Mammary epithelial cell (primary cell): Measurements from ENCODE around the gene EPB41L4A.

Experiments
- EZH2 ChIP-seq: IDR thresholded peaks from 2 replicates; pipeline ENCODE4 v1.6.1; 2012; ENCODE audit warnings: low read length, inconsistent platforms, borderline replicate concordance
- TF ChIP-seq, protein P1 (sequence below), 2 donors: IDR thresholded peaks in 1 of 2; conservative IDR thresholded peaks in 1 of 2; 2 replicates each; pipeline ENCODE4 v1.5.1; 2011 to 2012; ENCODE audit warnings: inconsistent platforms in 2 of 2, low read length in 2 of 2, mild to moderate bottlenecking in 2 of 2, control low read depth in 1 of 2, low read depth in 1 of 2; ENCODE audit not compliant: insufficient read depth in 1 of 2; ENCODE audit errors: extremely low read depth in 1 of 2

DNA sequence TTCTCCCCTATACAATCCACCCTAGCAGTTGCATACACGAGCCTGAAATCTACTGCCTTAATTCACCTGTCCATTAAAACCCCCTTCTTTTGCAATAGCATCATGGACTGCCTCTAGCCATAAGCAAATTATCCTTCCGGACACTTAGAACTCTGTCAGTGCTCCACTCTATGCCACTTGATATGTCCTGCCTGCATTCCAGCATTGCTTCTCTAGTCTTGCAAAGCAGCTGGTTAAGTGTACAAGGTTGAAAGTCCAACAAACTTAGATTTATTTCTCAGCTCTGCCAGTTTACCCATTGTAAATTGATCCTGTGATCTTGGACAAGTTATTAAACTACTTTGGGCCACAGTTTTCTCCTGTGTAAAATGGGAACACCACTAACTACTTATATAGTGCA, 197.9 kb downstream of the EPB41L4A start:
- TF ChIP-seq, protein P1, sequence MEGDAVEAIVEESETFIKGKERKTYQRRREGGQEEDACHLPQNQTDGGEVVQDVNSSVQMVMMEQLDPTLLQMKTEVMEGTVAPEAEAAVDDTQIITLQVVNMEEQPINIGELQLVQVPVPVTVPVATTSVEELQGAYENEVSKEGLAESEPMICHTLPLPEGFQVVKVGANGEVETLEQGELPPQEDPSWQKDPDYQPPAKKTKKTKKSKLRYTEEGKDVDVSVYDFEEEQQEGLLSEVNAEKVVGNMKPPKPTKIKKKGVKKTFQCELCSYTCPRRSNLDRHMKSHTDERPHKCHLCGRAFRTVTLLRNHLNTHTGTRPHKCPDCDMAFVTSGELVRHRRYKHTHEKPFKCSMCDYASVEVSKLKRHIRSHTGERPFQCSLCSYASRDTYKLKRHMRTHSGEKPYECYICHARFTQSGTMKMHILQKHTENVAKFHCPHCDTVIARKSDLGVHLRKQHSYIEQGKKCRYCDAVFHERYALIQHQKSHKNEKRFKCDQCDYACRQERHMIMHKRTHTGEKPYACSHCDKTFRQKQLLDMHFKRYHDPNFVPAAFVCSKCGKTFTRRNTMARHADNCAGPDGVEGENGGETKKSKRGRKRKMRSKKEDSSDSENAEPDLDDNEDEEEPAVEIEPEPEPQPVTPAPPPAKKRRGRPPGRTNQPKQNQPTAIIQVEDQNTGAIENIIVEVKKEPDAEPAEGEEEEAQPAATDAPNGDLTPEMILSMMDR (conservative IDR thresholded peaks at IDR 0.05 in 1 of 2, IDR thresholded peaks at IDR 0.05 in 1 of 2; ENCODE audit: extremely low read depth in 1 of 2, insufficient read depth in 1 of 2, low read depth in 1 of 2, low read length in 2 of 2): no peak
- no peak for TF ChIP-seq EZH2
